Loucy (cell line): Measurements from ENCODE around the gene UGT1A9.

Experiments
- H2AFZ ChIP-seq: fragments of 200-600 bp; sonication (generic); 2 replicates; pipeline ENCODE4 v1.6.0; 2016; ENCODE audit warnings: antibody characterized with exemption, mild to moderate bottlenecking, low read length, moderate library complexity
- H3F3A ChIP-seq: fragments of 200-600 bp; 2 replicates; pipeline ENCODE4 v1.6.0; 2016; ENCODE audit warnings: antibody characterized with exemption, low read depth, mild to moderate bottlenecking
- H3K27me3 ChIP-seq: fragments of 200-600 bp; sonication (generic); 2 replicates; pipeline ENCODE4 v1.6.1; 2014; ENCODE audit warnings: low read length, mild to moderate bottlenecking; ENCODE audit not compliant: insufficient read depth, poor library complexity, severe bottlenecking
- H3K36me3 ChIP-seq: fragments of 200-600 bp; sonication (generic); 2 replicates; pipeline ENCODE4 v1.6.1; 2016; ENCODE audit warnings: low read length; ENCODE audit not compliant: insufficient read depth
- H3K4me1 ChIP-seq: fragments of 200-600 bp; sonication (generic); 2 replicates; pipeline ENCODE4 v1.5.1; 2014; ENCODE audit warnings: low read length, mild to moderate bottlenecking; ENCODE audit not compliant: insufficient read depth, poor library complexity, severe bottlenecking
- H3K4me2 ChIP-seq: fragments of 200-600 bp; sonication (generic); 2 replicates; pipeline ENCODE4 v1.6.0; 2014; ENCODE audit warnings: antibody characterized with exemption, low read length, low read depth, mild to moderate bottlenecking; ENCODE audit not compliant: poor library complexity, severe bottlenecking
- H3K4me3 ChIP-seq: fragments of 200-600 bp; sonication (generic); 2 replicates; pipeline ENCODE4 v1.5.1; 2014; ENCODE audit warnings: low read length, mild to moderate bottlenecking, mixed read lengths; ENCODE audit not compliant: poor library complexity, severe bottlenecking
- H3K79me2 ChIP-seq: fragments of 200-600 bp; sonication (generic); 2 replicates; pipeline ENCODE4 v1.6.1; 2014; ENCODE audit warnings: low read length; ENCODE audit not compliant: insufficient read depth
- H3K9ac ChIP-seq: fragments of 200-600 bp; sonication (generic); 2 replicates; pipeline ENCODE4 v1.6.0; 2014; ENCODE audit warnings: mild to moderate bottlenecking, low read depth, low read length, moderate library complexity; ENCODE audit not compliant: poor library complexity, severe bottlenecking
- H3K9me2 ChIP-seq: fragments of 200-600 bp; sonication (generic); replicated peaks from 2 replicates; pipeline ENCODE4 v1.6.1; 2016; ENCODE audit warnings: low read depth, low read length, mixed read lengths
- H3K9me3 ChIP-seq: fragments of 200-600 bp; sonication (generic); 2 replicates; pipeline ENCODE4 v1.6.1; 2014; ENCODE audit warnings: mild to moderate bottlenecking, antibody characterized with exemption, low read length, low read depth; ENCODE audit not compliant: insufficient read depth
- H4K20me1 ChIP-seq: fragments of 200-600 bp; sonication (generic); 2 replicates; pipeline ENCODE4 v1.6.0; 2014; ENCODE audit warnings: antibody characterized with exemption, low read length, mild to moderate bottlenecking; ENCODE audit not compliant: insufficient read depth, poor library complexity, severe bottlenecking
- CTCF ChIP-seq: fragments of 200-600 bp; sonication (generic); conservative IDR thresholded peaks from 2 replicates; pipeline ENCODE4 v1.5.1; 2014; ENCODE audit warnings: mild to moderate bottlenecking, antibody characterized with exemption, low read length
- EZH2phosphoT487 ChIP-seq: fragments of 200-600 bp; IDR thresholded peaks from 2 replicates; pipeline ENCODE4 v1.6.1; 2018; ENCODE audit warnings: antibody characterized with exemption, mild to moderate bottlenecking, moderate library complexity, borderline replicate concordance

UGT1A9 gene

DNA sequence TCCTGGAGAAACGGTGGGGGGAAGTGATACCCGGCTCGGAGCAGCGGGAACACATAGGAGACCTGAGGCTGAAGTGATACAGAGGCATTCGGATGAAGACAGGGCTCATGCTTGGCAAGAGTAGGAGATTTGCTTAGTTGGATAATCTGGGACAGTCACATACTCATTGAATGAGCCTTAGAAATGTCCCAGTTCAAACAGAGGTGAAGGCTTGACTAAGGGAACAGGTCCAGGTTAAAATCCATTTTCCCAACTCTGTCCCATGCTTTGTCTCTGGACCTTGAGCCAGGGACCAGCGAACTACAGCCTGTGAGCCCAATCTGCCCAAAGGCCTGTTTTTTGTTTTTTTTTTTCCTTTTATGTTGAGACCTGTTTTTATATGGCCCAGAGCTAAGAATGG lies 22.3 kb downstream of the UGT1A9 start:
- Histone ChIP-seq H2AFZ (no peak overlapping the region), H3K79me2 (no peaks in the 10 kb centered on the region), H3K9me2 (no peaks in the 10 kb centered on the region), H3K4me3 (no peak overlapping the region), H3K4me2 (no peak overlapping the region), H3K27me3 (no peaks in the 10 kb centered on the region), H3K4me1 (no peaks in the 10 kb centered on the region), H3K9ac (no peak overlapping the region), H3K36me3 (no peaks in the 10 kb centered on the region), H4K20me1 (no peaks in the 10 kb centered on the region), H3K9me3 (no peaks in the 10 kb centered on the region), H3F3A (no peaks in the 10 kb centered on the region)
- TF ChIP-seq CTCF (no peak), EZH2phosphoT487 (no peak)

GRCh38 chr2:233698740-233699139 lies 27.0 kb downstream of the UGT1A9 start:
- Histone ChIP-seq H3K79me2 (no peaks in the 10 kb centered on the region), H3K4me1 (no peaks in the 10 kb centered on the region)
- TF ChIP-seq EZH2phosphoT487, result no peak
- TF ChIP-seq CTCF, result no peak

DNA sequence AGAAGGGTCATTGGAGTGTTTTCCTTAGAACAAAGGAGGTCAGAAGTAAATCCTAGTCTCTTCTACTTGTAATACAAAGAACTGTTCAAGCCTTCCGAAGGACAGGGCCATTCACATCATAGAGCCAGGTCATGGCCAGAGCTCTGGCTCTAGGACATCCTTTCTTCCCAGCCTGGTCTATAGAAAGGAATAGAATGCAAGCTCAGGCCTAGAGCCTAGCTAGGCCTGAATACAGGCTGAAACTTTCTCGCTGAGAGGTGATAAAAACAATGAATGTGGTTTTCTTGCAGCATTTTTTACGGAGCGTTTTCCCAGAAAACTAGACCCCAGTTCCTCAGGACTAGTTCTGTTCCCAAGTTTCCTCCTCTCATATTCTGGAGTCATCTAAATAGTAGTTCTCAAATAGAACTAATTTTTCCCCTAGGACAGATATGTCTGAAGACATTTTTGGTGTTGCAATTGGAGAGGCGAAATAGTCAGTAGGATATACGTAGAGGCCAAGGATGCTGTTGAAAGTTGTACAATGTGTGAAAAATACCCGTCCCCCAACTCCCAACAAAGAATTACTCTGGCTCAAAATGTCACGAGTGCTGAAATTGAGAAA lies 27.8 kb downstream of the UGT1A9 start:
- Histone ChIP-seq H4K20me1 (no peaks in the 10 kb centered on the region), H3K4me1 (no peaks in the 10 kb centered on the region), H2AFZ (no peak overlapping the region), H3F3A (no peaks in the 10 kb centered on the region), H3K4me2 (no peak overlapping the region), H3K4me3 (no peak overlapping the region), H3K36me3 (no peaks in the 10 kb centered on the region), H3K79me2 (no peaks in the 10 kb centered on the region), H3K27me3 (no peaks in the 10 kb centered on the region), H3K9me3 (no peaks in the 10 kb centered on the region), H3K9ac (no peak overlapping the region), H3K9me2 (no peaks in the 10 kb centered on the region)
- TF ChIP-seq CTCF (no peak), EZH2phosphoT487 (no peak)

More at GRCh38 chr2:233698740-233699139, 27.0 kb downstream of the UGT1A9 start:
- H3K36me3 ChIP-seq, result no peaks in the 10 kb centered on the region
- no peaks in the 10 kb centered on the region for H3F3A ChIP-seq
- no peaks in the 10 kb centered on the region for H3K9me2 ChIP-seq
- H3K4me3 ChIP-seq, result no peak overlapping the region
- no peaks in the 10 kb centered on the region for H4K20me1 ChIP-seq
- no peak overlapping the region for H3K4me2 ChIP-seq
- no peaks in the 10 kb centered on the region for H3K9me3 ChIP-seq
- H2AFZ ChIP-seq, result no peak overlapping the region
- H3K9ac ChIP-seq, result no peak overlapping the region
- no peaks in the 10 kb centered on the region for H3K27me3 ChIP-seq
